HCT116 (cell line): Measurements from ENCODE around the gene ZDHHC14. TPM values are rescaled to one million over a fixed set of nuclear protein-coding genes. Genes with fewer than 3 reads are reported as not detected.

Experiments
- ATAC-seq: fragments of 200-7000 bp; cut with Tn5 transposase; 2 replicates; pipeline ENCODE4 v1.9.1; 2020; ENCODE audit warnings: mild to moderate bottlenecking, moderate library complexity
- BruUV-seq: library from RNA; stranded (reverse); fragments of 400-500 nt; replicated peaks from 2 replicates; lab custom pipeline; 2021; lab: Mats Ljungman, UMichigan
- CTCF ChIA-PET: fragments of 300-600 bp; sonication (Branson Sonifier 250); formaldehyde crosslinking; loops from one replicate; lab custom pipeline; 2021; ENCODE audit warnings: antibody characterized with exemption; lab: Charles Lee
- POLR2A ChIA-PET: fragments of 300-600, 350-600 bp; sonication (Branson Sonifier 250); formaldehyde crosslinking; loops from one replicate; lab custom pipeline; 2021; ENCODE audit warnings: antibody characterized with exemption; lab: Charles Lee
- RAD21 ChIA-PET, 2 experiments: fragments of 300-600 bp; sonication (Branson Sonifier 250); formaldehyde crosslinking; loops; one replicate each; lab custom pipeline; 2023; ENCODE audit warnings: low total read pairs in 2 of 2; ENCODE audit not compliant: uncharacterized antibody in 2 of 2, unreplicated experiment in 2 of 2, low non-redundant PET in 1 of 2; lab: Charles Lee
- DNase-seq: peaks from one replicate; pipeline ENCODE4 v3.0.0-alpha.2; 2010; ENCODE audit warnings: low read depth, low spot score
- H2AFZ ChIP-seq: fragments of 200-600 bp; shearing (Covaris generic), sonication (generic); 2 replicates; pipeline ENCODE4 v1.6.1; 2017; ENCODE audit warnings: low read depth, mixed run types, mixed read lengths, antibody characterized with exemption, low read length; ENCODE audit not compliant: poor library complexity, severe bottlenecking
- H3K27ac ChIP-seq: 2 replicates; pipeline ENCODE4 v1.5.1; 2012; ENCODE audit warnings: low read depth, low read length
- H3K27me3 ChIP-seq: fragments of 200-600 bp; sonication (generic); 2 replicates; pipeline ENCODE4 v1.6.1; 2016; ENCODE audit warnings: mixed run types, low read length, mixed read lengths; ENCODE audit not compliant: insufficient read depth
- H3K36me3 ChIP-seq, 2 experiments: fragments of 200-500 bp in 1 of 2; fragments of 200-600 bp in 1 of 2; sonication (Bioruptor generic) in 1 of 2; sonication (generic) in 1 of 2; 2 replicates each; pipeline versions ENCODE4 v1.5.1 to v1.6.1; 2014 to 2016; ENCODE audit warnings: low read length in 2 of 2, inconsistent platforms in 1 of 2, mixed read lengths in 1 of 2, mixed run types in 1 of 2; ENCODE audit not compliant: insufficient read depth in 2 of 2, control insufficient read depth in 1 of 2
- H3K4me1 ChIP-seq, 2 experiments: fragments of 200-600 bp in 1 of 2; sonication (generic) in 1 of 2; 2 replicates each; pipeline versions ENCODE4 v1.5.1 to v1.6.1; 2012 to 2017; ENCODE audit warnings: low read length in 2 of 2, inconsistent platforms in 1 of 2, mild to moderate bottlenecking in 1 of 2, mixed read lengths in 1 of 2, mixed run types in 1 of 2, moderate library complexity in 1 of 2; ENCODE audit not compliant: insufficient read depth in 2 of 2, control insufficient read depth in 1 of 2
- H3K4me2 ChIP-seq: fragments of 200-600 bp; sonication (generic); 2 replicates; pipeline ENCODE4 v1.6.1; 2017; ENCODE audit warnings: mixed run types, low read length, mixed read lengths
- H3K4me3 ChIP-seq, 2 experiments: fragments of 200-600 bp in 1 of 2; sonication (generic) in 1 of 2; replicated peaks in 1 of 2; 2 replicates each; pipeline ENCODE4 v1.5.1; 2011 to 2016; ENCODE audit warnings: low read length in 2 of 2, control low read depth in 1 of 2, low read depth in 1 of 2, mild to moderate bottlenecking in 1 of 2, mixed read lengths in 1 of 2, mixed run types in 1 of 2
- H3K79me2 ChIP-seq: fragments of 200-600 bp; sonication (generic); 2 replicates; pipeline ENCODE4 v1.6.1; 2017; ENCODE audit warnings: mild to moderate bottlenecking, mixed run types, low read length, moderate library complexity, mixed read lengths; ENCODE audit not compliant: insufficient read depth
- H3K9ac ChIP-seq: fragments of 200-600 bp; sonication (generic); 2 replicates; pipeline ENCODE4 v1.6.1; 2016; ENCODE audit warnings: low read length, mixed read lengths
- H3K9me2 ChIP-seq: fragments of 200-600 bp; sonication (generic), shearing (Covaris generic); 2 replicates; pipeline ENCODE4 v1.6.1; 2017; ENCODE audit warnings: mixed run types, mild to moderate bottlenecking, moderate library complexity; ENCODE audit not compliant: insufficient read depth
- H3K9me3 ChIP-seq, 2 experiments: fragments of 200-500 bp in 1 of 2; fragments of 200-600 bp in 1 of 2; sonication (Bioruptor generic) in 1 of 2; sonication (generic) in 1 of 2; 2 replicates each; pipeline ENCODE4 v1.6.1; 2014 to 2017; ENCODE audit warnings: low read length in 2 of 2, mixed read lengths in 2 of 2, inconsistent platforms in 1 of 2, low read depth in 1 of 2, mild to moderate bottlenecking in 1 of 2, mixed run types in 1 of 2, moderate library complexity in 1 of 2; ENCODE audit not compliant: control insufficient read depth in 1 of 2, insufficient read depth in 1 of 2
- H4K20me1 ChIP-seq: fragments of 200-600 bp; sonication (generic), shearing (Covaris generic); 2 replicates; pipeline ENCODE4 v1.6.1; 2017; ENCODE audit warnings: mixed run types, mild to moderate bottlenecking, moderate library complexity; ENCODE audit not compliant: insufficient read depth
- CEBPB ChIP-seq: IDR thresholded peaks from 2 replicates; pipeline ENCODE4 v1.6.1; 2012; ENCODE audit warnings: low read depth
- EZH2phosphoT487 ChIP-seq: fragments of 200-600 bp; IDR thresholded peaks from 2 replicates; pipeline ENCODE4 v1.6.1; 2018; ENCODE audit warnings: antibody characterized with exemption, borderline replicate concordance
- JUND ChIP-seq: IDR thresholded peaks from 2 replicates; pipeline ENCODE4 v1.6.1; 2012
- POLR2AphosphoS5 ChIP-seq: IDR thresholded peaks from 2 replicates; pipeline ENCODE4 v1.6.1; 2011; ENCODE audit warnings: mild to moderate bottlenecking, low read depth, low read length, moderate library complexity
- TCF7L2 ChIP-seq: IDR thresholded peaks from 2 replicates; pipeline ENCODE4 v1.7.0; 2011; ENCODE audit warnings: borderline replicate concordance, inconsistent platforms; ENCODE audit not compliant: insufficient read depth, insufficient read length; ENCODE audit errors: extremely low read depth
- ZFX ChIP-seq: fragments of 450-650 bp; IDR thresholded peaks from 2 replicates; pipeline ENCODE4 v1.6.1; 2017
- intact Hi-C: fragments of 100-400 bp; cut with micrococcal nuclease; formaldehyde crosslinking; loops from 2 replicates; pipeline ENCODE4 v1.10.0; 2022
- total RNA-seq: library from RNA; stranded (reverse); gene quantifications from one replicate; pipeline ENCODE4 v1.2.1, GENCODE V29; 2021; ENCODE audit not compliant: unreplicated experiment
- TF ChIP-seq, protein P1 (sequence below): IDR thresholded peaks from 2 replicates; pipeline ENCODE4 v1.6.1; 2012; ENCODE audit warnings: low read depth
- TF ChIP-seq, protein P2 (sequence below), 3 experiments: fragments of 200-600 bp in 1 of 3; sonication (generic) in 1 of 3; IDR thresholded peaks in 2 of 3; conservative IDR thresholded peaks in 1 of 3; 2 replicates each; pipeline ENCODE4 v1.5.1; 2012 to 2017; ENCODE audit warnings: low read depth in 2 of 3, low read length in 2 of 3, antibody characterized with exemption in 1 of 3, borderline replicate concordance in 1 of 3, control low read depth in 1 of 3, mild to moderate bottlenecking in 1 of 3, mixed read lengths in 1 of 3, mixed run types in 1 of 3, moderate library complexity in 1 of 3; ENCODE audit not compliant: insufficient read depth in 1 of 3
- TF ChIP-seq, protein P3 (sequence below): IDR thresholded peaks from 2 replicates; pipeline ENCODE4 v1.6.1; 2012

The ZDHHC14 gene
- total RNA-seq, 1 experiment from 2014 or later = 5.3 TPM

DNA sequence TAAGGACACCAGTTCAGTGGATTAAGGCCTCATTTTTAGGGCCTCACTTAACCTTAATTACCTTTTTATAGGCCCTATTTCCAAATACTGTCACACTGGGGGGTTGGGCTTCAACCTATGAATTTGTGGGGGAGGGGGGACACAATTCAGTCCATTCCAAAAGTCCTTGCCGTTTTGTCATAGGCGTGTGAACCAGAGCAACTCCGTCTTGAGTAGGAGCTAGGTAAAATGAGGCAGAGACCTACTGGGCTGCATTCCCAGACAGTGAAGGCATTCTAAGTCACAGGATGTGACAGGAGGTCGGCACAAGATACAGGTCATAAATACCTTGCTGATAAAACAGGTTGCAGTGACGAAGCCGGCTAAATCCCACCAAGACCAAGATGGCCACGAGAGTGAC lies 328.6 kb downstream of the ZDHHC14 start:
- Histone ChIP-seq H3K27me3 (no peaks in the 10 kb centered on the region), H3K27ac (no peak overlapping the region), H3K9me3 (no peaks in the 10 kb centered on the region), H3K79me2 (no peaks in the 10 kb centered on the region), H3K4me3 (no peak overlapping the region), H4K20me1 (no peaks in the 10 kb centered on the region), H3K4me2 (no peak overlapping the region)
- intact Hi-C loops = no loop called here
- POLR2A ChIA-PET = no interaction called here
- BruUV-seq = no TSS peak
- no peak for ATAC-seq
- TF ChIP-seq JUND (no peak), TCF7L2 (no peak), CEBPB (no peak), ZFX (no peak), POLR2AphosphoS5 (no peak), EZH2phosphoT487 (no peak)
- TF ChIP-seq, protein P1, sequence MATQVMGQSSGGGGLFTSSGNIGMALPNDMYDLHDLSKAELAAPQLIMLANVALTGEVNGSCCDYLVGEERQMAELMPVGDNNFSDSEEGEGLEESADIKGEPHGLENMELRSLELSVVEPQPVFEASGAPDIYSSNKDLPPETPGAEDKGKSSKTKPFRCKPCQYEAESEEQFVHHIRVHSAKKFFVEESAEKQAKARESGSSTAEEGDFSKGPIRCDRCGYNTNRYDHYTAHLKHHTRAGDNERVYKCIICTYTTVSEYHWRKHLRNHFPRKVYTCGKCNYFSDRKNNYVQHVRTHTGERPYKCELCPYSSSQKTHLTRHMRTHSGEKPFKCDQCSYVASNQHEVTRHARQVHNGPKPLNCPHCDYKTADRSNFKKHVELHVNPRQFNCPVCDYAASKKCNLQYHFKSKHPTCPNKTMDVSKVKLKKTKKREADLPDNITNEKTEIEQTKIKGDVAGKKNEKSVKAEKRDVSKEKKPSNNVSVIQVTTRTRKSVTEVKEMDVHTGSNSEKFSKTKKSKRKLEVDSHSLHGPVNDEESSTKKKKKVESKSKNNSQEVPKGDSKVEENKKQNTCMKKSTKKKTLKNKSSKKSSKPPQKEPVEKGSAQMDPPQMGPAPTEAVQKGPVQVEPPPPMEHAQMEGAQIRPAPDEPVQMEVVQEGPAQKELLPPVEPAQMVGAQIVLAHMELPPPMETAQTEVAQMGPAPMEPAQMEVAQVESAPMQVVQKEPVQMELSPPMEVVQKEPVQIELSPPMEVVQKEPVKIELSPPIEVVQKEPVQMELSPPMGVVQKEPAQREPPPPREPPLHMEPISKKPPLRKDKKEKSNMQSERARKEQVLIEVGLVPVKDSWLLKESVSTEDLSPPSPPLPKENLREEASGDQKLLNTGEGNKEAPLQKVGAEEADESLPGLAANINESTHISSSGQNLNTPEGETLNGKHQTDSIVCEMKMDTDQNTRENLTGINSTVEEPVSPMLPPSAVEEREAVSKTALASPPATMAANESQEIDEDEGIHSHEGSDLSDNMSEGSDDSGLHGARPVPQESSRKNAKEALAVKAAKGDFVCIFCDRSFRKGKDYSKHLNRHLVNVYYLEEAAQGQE = no peak
- TF ChIP-seq, protein P2, sequence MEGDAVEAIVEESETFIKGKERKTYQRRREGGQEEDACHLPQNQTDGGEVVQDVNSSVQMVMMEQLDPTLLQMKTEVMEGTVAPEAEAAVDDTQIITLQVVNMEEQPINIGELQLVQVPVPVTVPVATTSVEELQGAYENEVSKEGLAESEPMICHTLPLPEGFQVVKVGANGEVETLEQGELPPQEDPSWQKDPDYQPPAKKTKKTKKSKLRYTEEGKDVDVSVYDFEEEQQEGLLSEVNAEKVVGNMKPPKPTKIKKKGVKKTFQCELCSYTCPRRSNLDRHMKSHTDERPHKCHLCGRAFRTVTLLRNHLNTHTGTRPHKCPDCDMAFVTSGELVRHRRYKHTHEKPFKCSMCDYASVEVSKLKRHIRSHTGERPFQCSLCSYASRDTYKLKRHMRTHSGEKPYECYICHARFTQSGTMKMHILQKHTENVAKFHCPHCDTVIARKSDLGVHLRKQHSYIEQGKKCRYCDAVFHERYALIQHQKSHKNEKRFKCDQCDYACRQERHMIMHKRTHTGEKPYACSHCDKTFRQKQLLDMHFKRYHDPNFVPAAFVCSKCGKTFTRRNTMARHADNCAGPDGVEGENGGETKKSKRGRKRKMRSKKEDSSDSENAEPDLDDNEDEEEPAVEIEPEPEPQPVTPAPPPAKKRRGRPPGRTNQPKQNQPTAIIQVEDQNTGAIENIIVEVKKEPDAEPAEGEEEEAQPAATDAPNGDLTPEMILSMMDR (IDR thresholded peaks at IDR 0.05 in 2 of 3, conservative IDR thresholded peaks at IDR 0.05 in 1 of 3; ENCODE audit: borderline replicate concordance in 1 of 3, insufficient read depth in 1 of 3, low read depth in 2 of 3, low read length in 2 of 3) = no peak
- TF ChIP-seq, protein P3, sequence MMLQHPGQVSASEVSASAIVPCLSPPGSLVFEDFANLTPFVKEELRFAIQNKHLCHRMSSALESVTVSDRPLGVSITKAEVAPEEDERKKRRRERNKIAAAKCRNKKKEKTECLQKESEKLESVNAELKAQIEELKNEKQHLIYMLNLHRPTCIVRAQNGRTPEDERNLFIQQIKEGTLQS = no peak
- TF ChIP-seq, all 23 proteins: peak for 0
- no peak overlapping the region for H2AFZ ChIP-seq
- DNase-seq = no peak
- peaks cover 0 to 5% of the 10 kb centered on the region in 2 experiments; a peak in 1 of 4 replicates for H3K4me1 ChIP-seq
- ChIA-PET CTCF (no interaction called here), RAD21 (no interaction called here)
- no peak overlapping the region for H3K9ac ChIP-seq
- H3K9me2 ChIP-seq = no peaks in the 10 kb centered on the region
- H3K36me3 ChIP-seq = no peaks in the 10 kb centered on the region
